Kidney (tissue), 14 donors: ENCODE data around the gene TBXT. TPM values are rescaled to one million over a fixed set of nuclear protein-coding genes. Genes with fewer than 3 reads are reported as not detected.

Experiments used
- DNase-seq, 5 donors: peaks; one replicate each; pipeline ENCODE4 v3.0.0-alpha.2; 2013 to 2020
- FAIRE-seq: peaks from 2 replicates; lab custom pipeline; 2012; peaks lifted over from hg19 to GRCh38; lab: Jason Lieb, UNC
- H3K27ac ChIP-seq, 2 donors: one replicate each; pipeline ENCODE4 v1.7.0; 2013; ENCODE audit warnings: low read depth in 2 of 2, low read length in 2 of 2, inconsistent platforms in 1 of 2
- H3K27me3 ChIP-seq: one replicate; pipeline ENCODE4 v1.7.1; 2013; ENCODE audit warnings: low read length, inconsistent platforms; ENCODE audit not compliant: control insufficient read depth, insufficient read depth
- H3K36me3 ChIP-seq, 3 donors: one replicate each; pipeline versions ENCODE4 v1.7.0 to v1.7.1; 2013; ENCODE audit warnings: low read length in 3 of 3, control low read depth in 1 of 3, inconsistent platforms in 1 of 3; ENCODE audit not compliant: insufficient read depth in 3 of 3, control insufficient read depth in 2 of 3
- H3K4me1 ChIP-seq, 3 donors: one replicate each; pipeline versions ENCODE4 v1.7.0 to v1.7.1; 2013; ENCODE audit warnings: low read length in 3 of 3, inconsistent platforms in 1 of 3, low read depth in 1 of 3; ENCODE audit not compliant: control insufficient read depth in 2 of 3, insufficient read depth in 2 of 3
- H3K4me3 ChIP-seq, 3 donors: one replicate each; pipeline versions ENCODE4 v1.7.0 to v1.8.1; 2013; ENCODE audit warnings: low read length in 3 of 3, control low read depth in 1 of 3, inconsistent platforms in 1 of 3
- H3K9ac ChIP-seq, 3 donors: one replicate each; pipeline versions ENCODE4 v1.7.0 to v1.7.1; 2013; ENCODE audit warnings: low read length in 3 of 3, control low read depth in 1 of 3, inconsistent platforms in 1 of 3
- H3K9me3 ChIP-seq, 3 donors: one replicate each; pipeline versions ENCODE4 v1.7.0 to v1.7.1; 2013; ENCODE audit warnings: low read length in 3 of 3, control low read depth in 1 of 3, inconsistent platforms in 1 of 3; ENCODE audit not compliant: control insufficient read depth in 2 of 3, insufficient read depth in 1 of 3
- intact Hi-C: fragments of 100-400 bp; cut with DNase I; formaldehyde crosslinking; loops from one replicate; pipeline ENCODE4 v1.11.1; 2022
- polyA plus RNA-seq: library from polyadenylated mRNA; stranded (reverse); fragments of 350-450 nt; fragmentation: Illumina TruSeq; extraction: RNeasy Lipid Tissue Mini Kit (QIAGEN cat#74804); gene quantifications from one replicate; pipeline ENCODE4 v1.2.3, GENCODE V29; 2014; ENCODE audit warnings: low read depth, low replicate concordance; ENCODE audit not compliant: insufficient read depth
- total RNA-seq: library from RNA; stranded (reverse); fragmentation: NEBNext Ultra II Directional; extraction: Animal tissue kit (Norgen Biotek cat#: 25700); gene quantifications from one replicate; pipeline ENCODE4 v1.2.1, GENCODE V29; 2021
- TF ChIP-seq, protein P1 (sequence below): IDR thresholded peaks from 3 replicates; pipeline ENCODE4 v1.5.1; 2012; ENCODE audit warnings: mild to moderate bottlenecking, moderate library complexity, borderline replicate concordance; ENCODE audit not compliant: insufficient read depth; ENCODE audit errors: extremely low read depth
- donor health status: control.
- donor health status: control.
- donor health status: control.
- donor health status: control.
- donor health status: control.
- donor health status: DM: yes; HTN: yes; CAD: no.
- donor health status: Normal renal cell carcinoma (clear cell type).

TBXT gene
- total and polyA plus RNA-seq, 2 donors from 2014 or later: not detected

- no peak for DNase-seq
- intact Hi-C loops: no loop called here
- Histone ChIP-seq H3K27ac (no peak overlapping the region), H3K4me1 (peaks cover 0 to 2% (median 0%) of the 10 kb centered on the region in 3 donors), H3K9me3 (no peaks in the 10 kb centered on the region), H3K27me3 (peaks cover 20% of the 10 kb centered on the region), H3K4me3 (no peak overlapping the region), H3K36me3 (no peaks in the 10 kb centered on the region), H3K9ac (no peak overlapping the region)
- TF ChIP-seq, protein P1, sequence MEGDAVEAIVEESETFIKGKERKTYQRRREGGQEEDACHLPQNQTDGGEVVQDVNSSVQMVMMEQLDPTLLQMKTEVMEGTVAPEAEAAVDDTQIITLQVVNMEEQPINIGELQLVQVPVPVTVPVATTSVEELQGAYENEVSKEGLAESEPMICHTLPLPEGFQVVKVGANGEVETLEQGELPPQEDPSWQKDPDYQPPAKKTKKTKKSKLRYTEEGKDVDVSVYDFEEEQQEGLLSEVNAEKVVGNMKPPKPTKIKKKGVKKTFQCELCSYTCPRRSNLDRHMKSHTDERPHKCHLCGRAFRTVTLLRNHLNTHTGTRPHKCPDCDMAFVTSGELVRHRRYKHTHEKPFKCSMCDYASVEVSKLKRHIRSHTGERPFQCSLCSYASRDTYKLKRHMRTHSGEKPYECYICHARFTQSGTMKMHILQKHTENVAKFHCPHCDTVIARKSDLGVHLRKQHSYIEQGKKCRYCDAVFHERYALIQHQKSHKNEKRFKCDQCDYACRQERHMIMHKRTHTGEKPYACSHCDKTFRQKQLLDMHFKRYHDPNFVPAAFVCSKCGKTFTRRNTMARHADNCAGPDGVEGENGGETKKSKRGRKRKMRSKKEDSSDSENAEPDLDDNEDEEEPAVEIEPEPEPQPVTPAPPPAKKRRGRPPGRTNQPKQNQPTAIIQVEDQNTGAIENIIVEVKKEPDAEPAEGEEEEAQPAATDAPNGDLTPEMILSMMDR: no peak
- no peak for FAIRE-seq
These were observed 6.4 kb upstream of the TBXT start for GRCh38 chr6:166174031-166174430.

- peaks cover 0 to 2% (median 0%) of the 10 kb centered on the region in 3 donors for H3K4me1 ChIP-seq
- FAIRE-seq (no peak), DNase-seq (peak in 3 of 5 donors; percentile 45 to 58 (median 51))
- H3K4me3 ChIP-seq: no peak overlapping the region
- H3K9me3 ChIP-seq: no peaks in the 10 kb centered on the region
- no peak overlapping the region for H3K27ac ChIP-seq
- TF ChIP-seq, protein P1: no peak
- H3K9ac ChIP-seq: no peak overlapping the region
- no peaks in the 10 kb centered on the region for H3K36me3 ChIP-seq
- peaks cover 26% of the 10 kb centered on the region for H3K27me3 ChIP-seq
- intact Hi-C loops: no loop called here
These were observed 5.8 kb upstream of the TBXT start for GRCh38 chr6:166173281-166173951.

DNA sequence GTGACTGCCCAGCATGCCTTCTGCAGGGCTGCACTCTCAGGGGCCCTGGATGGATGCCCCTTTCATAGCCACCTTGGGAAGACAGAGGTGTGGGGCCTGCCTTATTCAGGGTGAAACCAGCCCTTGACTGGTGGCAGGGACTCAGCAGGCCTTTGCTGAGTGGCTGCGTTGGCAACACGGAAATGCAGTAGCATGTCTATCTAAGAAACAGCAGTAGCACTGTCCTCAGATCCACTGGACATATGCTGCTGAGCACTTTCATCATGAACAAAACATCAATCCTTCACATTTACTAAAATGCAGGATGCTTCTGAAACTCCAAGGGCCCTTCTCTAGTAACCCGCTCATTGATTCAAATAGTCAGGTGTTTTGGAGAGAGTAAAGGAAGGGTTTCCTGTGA, 4.9 kb upstream of the TBXT start:
- DNase-seq (no peak), FAIRE-seq (no peak)
- H3K36me3 ChIP-seq: no peaks in the 10 kb centered on the region
- peaks cover 28% of the 10 kb centered on the region for H3K27me3 ChIP-seq
- no peak overlapping the region for H3K27ac ChIP-seq
- no peak overlapping the region for H3K9ac ChIP-seq
- TF ChIP-seq, protein P1: no peak
- H3K4me3 ChIP-seq: no peak overlapping the region
- H3K4me1 ChIP-seq: peaks cover 0 to 2% (median 0%) of the 10 kb centered on the region in 3 donors
- intact Hi-C loops: no loop called here
- H3K9me3 ChIP-seq: no peaks in the 10 kb centered on the region
